GM12892 (cell line): ENCODE results near the gene KDR.

Source experiments
- POLR2A ChIP-seq: IDR thresholded peaks from 2 replicates; pipeline ENCODE4 v1.6.1; 2011; ENCODE audit warnings: low read depth, low read length, control low read depth
- POLR2AphosphoS5 ChIP-seq: IDR thresholded peaks from 2 replicates; pipeline ENCODE4 v1.6.1; 2011; ENCODE audit warnings: low read depth, low read length, control low read depth
- TAF1 ChIP-seq: IDR thresholded peaks from 2 replicates; pipeline ENCODE4 v1.6.1; 2011; ENCODE audit warnings: low read depth, mild to moderate bottlenecking, control low read depth, low read length, borderline replicate concordance

GRCh38 chr4:55099816-55100215 is 25.6 kb downstream of the KDR start:
- TF ChIP-seq TAF1 (no peak), POLR2A (no peak), POLR2AphosphoS5 (no peak)
